Stimulated activated CD8-positive, alpha-beta memory T cell treated with anti-CD3 and anti-CD28 coated beads, Interleukin-12 subunit alpha, Interleukin-12 subunit beta, amount 100 ng/mL, for 1 hour (primary cell): Measurements from ENCODE around the gene TRIM27.
"Not testable (repeated sequence)": the region's sequence is repeated elsewhere in the genome, so short reads cannot be mapped to it uniquely, and the experiment has no call there.

Experiments
- DNase-seq: peaks from one replicate; pipeline ENCODE4 v3.0.0-alpha.2; 2020; ENCODE audit warnings: low read depth

TRIM27 gene

GRCh38 chr6:28943223-28943556 lies 19.4 kb upstream of the TRIM27 start:
- DNase-seq: no peak

- no peak for DNase-seq
Measured at GRCh38 chr6:28941684-28942448, 18.1 kb upstream of the TRIM27 start.

- peak; percentile 50 for DNase-seq
Measured at GRCh38 chr6:28940858-28941683, 17.3 kb upstream of the TRIM27 start.

- peak; percentile 17 for DNase-seq
Measured at GRCh38 chr6:28940294-28940857, 16.6 kb upstream of the TRIM27 start.

GRCh38 chr6:28933069-28933468 lies 9.3 kb upstream of the TRIM27 start:
- DNase-seq: no peak

- DNase-seq: no peak
Measured at GRCh38 chr6:28929887-28930620, 6.3 kb upstream of the TRIM27 start.

GRCh38 chr6:28929339-28929738 lies 5.6 kb upstream of the TRIM27 start:
- DNase-seq: not testable (repeated sequence)

- no peak for DNase-seq
Measured at GRCh38 chr6:28927846-28928245, 4.1 kb upstream of the TRIM27 start.

GRCh38 chr6:28922821-28923317 lies 916 bp downstream of the TRIM27 start:
- DNase-seq: peak; percentile 25

GRCh38 chr6:28922004-28922820 lies 1.6 kb downstream of the TRIM27 start:
- no peak for DNase-seq

GRCh38 chr6:28920281-28920680 lies 3.5 kb downstream of the TRIM27 start:
- no peak for DNase-seq

GRCh38 chr6:28914941-28915340 lies 8.8 kb downstream of the TRIM27 start:
- DNase-seq: no peak

GRCh38 chr6:28910901-28911690 lies 12.7 kb downstream of the TRIM27 start:
- DNase-seq: no peak

- DNase-seq: no peak
Measured at GRCh38 chr6:28907394-28907793, 16.4 kb downstream of the TRIM27 start.

- no peak for DNase-seq
Measured at GRCh38 chr6:28906669-28907068, 17.1 kb downstream of the TRIM27 start.

GRCh38 chr6:28903686-28904085 lies 20.1 kb downstream of the TRIM27 start:
- DNase-seq: no peak

- no peak for DNase-seq
Measured at GRCh38 chr6:28901831-28902230, 22.0 kb downstream of the TRIM27 start.

- DNase-seq: no peak
Measured at GRCh38 chr6:28900577-28901256, 23.1 kb downstream of the TRIM27 start.

GRCh38 chr6:28898710-28898965 lies 25.1 kb downstream of the TRIM27 start:
- no peak for DNase-seq

GRCh38 chr6:28897369-28897745 lies 26.4 kb downstream of the TRIM27 start:
- DNase-seq: no peak
